Ishikawa (cell line): Measurements from ENCODE around the gene ANKS6.

ENCODE experiments used
- CEBPB ChIP-seq: IDR thresholded peaks from 2 replicates; pipeline ENCODE4 v1.6.1; 2012
- EP300 ChIP-seq: IDR thresholded peaks from 2 replicates; pipeline ENCODE4 v1.6.1; 2012; ENCODE audit warnings: borderline replicate concordance
- FOXM1 ChIP-seq: IDR thresholded peaks from 2 replicates; pipeline ENCODE4 v1.6.1; 2012; ENCODE audit warnings: low read depth, borderline replicate concordance
- RAD21 ChIP-seq: IDR thresholded peaks from 2 replicates; pipeline ENCODE4 v1.6.1; 2012; ENCODE audit warnings: low read depth
- REST ChIP-seq: IDR thresholded peaks from 2 replicates; pipeline ENCODE4 v1.6.1; 2012; ENCODE audit warnings: low read depth, mild to moderate bottlenecking
- USF1 ChIP-seq: IDR thresholded peaks from 2 replicates; pipeline ENCODE4 v1.6.1; 2012

GRCh38 chr9:98726735-98727134 lies 69.6 kb downstream of the ANKS6 start:
- no peak for TF ChIP-seq EP300
- TF ChIP-seq FOXM1, result no peak
- no peak for TF ChIP-seq REST
- no peak for TF ChIP-seq USF1
- TF ChIP-seq CEBPB, result no peak
- no peak for TF ChIP-seq RAD21
